ENCODE results near the gene PRICKLE2.

The PRICKLE2 gene

DNA sequence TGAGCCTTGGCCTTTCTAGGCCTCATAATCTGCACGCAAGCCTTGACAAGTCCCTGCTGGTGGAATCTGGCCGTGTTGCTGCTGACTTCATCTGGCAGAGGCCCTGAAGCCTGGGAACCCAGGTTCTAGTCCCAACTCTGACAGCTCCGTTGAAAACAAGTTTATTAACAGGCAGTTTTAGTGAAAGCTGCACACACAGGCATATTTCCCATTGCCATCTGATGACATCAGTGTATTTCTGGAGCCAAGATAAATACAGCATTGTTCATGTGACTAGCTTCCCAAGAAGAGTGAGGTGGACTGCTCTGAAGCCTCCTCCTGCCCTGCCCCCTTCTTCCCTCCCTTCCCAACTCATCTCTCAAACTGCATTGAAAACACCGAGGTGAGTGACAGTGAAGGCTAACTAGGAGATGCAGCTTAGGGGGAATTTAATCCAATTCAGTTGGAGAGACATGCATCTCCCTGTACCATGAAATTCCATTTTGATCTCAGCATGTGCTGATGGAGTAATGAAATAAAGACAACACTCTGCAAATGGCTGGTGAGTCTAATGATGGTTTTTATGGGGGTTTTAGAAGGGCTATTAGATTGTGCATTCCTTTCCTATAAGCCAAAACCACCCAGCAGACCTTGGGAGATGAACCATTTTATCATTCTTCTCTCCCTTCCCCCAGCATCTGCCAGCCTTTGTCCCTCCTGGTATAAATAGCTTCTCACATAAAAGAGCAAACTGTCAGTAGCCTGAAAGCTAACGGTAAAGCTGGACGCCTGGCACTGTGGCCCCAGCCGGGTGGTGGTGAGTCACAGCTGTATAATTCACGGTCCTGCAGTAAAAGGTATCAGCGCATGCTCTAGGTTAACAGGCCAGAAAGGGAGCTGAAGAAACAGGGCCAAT, 38.0 kb downstream of the PRICKLE2 start:
- DNase-seq, result peak; percentile 70

DNA sequence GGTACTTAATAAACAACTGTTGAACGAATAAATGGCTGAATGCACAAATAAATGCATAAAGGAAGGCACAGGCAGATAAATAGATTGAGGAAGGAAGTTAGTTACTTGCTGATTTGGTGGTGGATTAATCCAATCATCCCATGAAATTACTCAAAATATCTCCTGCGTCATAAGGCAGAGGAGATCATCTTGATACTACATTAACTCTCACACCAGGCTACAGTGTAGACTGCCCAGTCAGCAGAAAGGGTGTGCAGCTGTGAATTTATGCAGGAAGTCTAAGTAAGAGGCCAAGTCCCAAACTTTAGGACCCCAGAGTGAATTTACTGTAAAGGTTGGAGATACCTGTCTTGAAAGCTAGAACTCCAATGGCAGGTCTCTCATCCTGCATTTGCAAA, 38.6 kb downstream of the PRICKLE2 start:
- DNase-seq, result no peak

- DNase-seq, result no peak
Measured at GRCh38 chr3:64185436-64185835, 39.8 kb downstream of the PRICKLE2 start.

- no peak for DNase-seq
Measured at GRCh38 chr3:64184621-64185020, 40.6 kb downstream of the PRICKLE2 start.

- DNase-seq, result no peak
Measured at GRCh38 chr3:64179860-64180259, 45.4 kb downstream of the PRICKLE2 start.

- DNase-seq, result no peak
Measured at GRCh38 chr3:64179249-64179648, 46.0 kb downstream of the PRICKLE2 start.

DNA sequence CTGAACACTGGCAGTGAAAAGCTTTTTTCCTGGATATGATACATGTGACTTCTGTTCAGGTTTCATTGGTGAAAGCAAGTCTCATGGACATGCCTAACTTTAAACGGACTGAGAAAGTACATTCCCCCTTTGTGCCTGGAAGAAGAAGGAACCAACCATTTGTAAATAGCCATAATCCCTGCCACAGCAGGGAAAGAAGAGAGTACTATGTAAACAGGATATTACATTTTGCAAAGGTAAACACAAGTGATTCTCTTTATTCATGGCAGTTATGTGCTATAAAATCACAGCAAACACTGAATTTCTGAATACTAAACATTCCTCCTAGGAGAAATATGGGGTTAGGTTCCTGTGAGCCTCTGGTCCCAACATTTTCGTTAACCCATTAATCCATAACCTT, 46.8 kb downstream of the PRICKLE2 start:
- DNase-seq, result no peak

DNA sequence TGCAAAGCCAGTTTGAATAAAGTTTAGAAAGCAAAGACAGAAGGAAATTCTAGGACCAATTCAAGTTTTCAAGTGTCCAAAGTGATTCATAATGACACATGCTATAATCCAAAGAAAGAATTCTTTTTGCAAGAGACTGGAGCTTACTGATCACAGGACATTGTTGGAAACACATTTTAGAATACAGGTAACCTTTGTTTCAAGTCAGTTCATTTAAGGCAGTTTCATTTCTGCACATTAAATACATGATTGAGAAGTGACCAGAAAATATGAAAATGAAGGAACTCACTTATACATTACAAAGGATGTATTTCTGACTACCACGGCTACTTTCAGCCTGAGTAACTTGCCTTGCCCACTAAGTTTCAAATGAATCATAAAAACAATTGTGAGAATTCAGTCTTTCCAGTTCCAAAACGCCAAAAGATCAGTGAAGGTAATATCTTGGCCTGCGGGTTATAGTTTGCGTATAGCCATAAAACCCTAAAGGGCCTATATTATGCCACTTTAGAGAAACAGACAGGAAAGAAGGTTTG, 48.7 kb downstream of the PRICKLE2 start:
- DNase-seq, result no peak

GRCh38 chr3:64174328-64174727, 50.9 kb downstream of the PRICKLE2 start:
- DNase-seq, result no peak

GRCh38 chr3:64173563-64173962, 51.7 kb downstream of the PRICKLE2 start:
- DNase-seq, result no peak

DNA sequence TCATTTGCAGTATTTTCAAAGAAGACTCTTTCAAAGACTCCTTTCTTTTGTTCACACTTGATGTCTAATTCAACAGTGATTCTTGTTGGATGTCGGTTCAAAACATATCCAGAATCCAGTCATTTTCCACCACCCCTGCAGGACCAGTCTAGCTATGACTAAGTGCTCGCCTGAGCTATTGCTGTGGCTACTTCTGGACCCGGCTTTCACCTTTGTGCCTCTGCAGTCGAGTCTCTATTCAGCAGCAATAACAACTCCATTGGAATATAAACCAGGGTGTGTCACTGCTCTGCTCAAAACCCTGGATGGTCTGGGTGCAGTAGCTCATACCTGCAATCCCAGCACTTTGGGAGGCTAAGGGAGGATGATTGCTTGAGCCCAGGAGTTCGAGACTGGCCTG, 55.0 kb downstream of the PRICKLE2 start:
- no peak for DNase-seq

DNA sequence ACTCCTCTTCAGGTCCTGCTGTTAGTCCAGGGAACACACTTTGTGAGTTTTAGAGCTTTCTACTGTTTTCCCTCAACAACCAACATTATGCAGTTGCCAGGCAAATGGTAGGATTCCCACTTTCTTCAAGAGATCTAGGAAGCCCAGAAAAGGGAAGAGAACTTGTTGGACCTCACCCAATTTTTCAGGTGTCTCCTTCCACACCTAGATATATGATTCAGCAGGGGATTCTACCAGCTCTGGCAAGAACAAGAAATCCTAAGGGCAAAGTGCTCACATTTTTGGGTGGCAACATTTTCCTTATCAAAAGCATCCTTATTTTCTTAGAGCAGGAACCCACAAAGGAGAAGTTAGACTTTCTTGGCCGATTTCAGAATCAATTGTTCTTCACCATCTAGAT, 57.4 kb downstream of the PRICKLE2 start:
- no peak for DNase-seq

DNA sequence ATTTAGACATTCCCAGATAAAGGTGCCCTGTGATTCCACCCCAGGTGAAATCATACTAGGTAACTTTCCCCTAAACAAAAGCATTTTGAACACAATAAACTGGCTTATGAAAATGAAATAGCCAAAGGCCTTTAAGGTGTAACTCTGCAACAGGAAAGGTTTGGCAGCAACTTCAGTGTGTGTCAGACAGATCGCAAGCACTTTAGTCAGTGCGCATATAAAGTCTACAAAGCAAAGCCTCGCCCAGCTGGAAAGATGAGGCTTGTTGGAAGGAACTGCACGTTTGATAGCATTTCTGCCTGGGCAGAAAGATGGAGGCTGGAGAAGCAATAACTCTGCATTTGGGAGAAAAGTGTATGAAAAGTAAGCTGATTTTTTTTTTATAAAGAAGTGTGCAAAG, 57.9 kb downstream of the PRICKLE2 start:
- DNase-seq, result no peak

GRCh38 chr3:64166584-64167162, 58.6 kb downstream of the PRICKLE2 start:
- no peak for DNase-seq

DNA sequence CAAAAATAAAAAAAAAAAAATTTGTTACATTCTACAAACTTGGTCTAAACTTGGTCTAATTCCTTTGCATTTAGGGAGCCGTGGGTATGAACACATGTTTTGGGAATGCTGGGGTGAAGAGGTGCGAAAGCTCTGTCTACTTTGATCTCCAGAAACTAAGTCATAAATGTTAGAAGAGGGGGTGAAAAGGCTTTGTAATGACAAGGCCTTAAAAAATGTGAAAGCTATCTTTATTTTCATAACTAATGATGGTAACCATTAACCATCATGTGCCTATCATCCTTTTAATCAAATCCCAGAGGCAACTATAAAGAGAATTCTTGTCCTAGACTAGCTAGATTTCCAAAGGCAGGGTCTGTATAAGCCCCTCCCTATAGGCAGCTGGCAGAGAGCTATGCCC, 60.9 kb downstream of the PRICKLE2 start:
- no peak for DNase-seq

GRCh38 chr3:64163755-64164148, 61.5 kb downstream of the PRICKLE2 start:
- DNase-seq, result no peak

DNA sequence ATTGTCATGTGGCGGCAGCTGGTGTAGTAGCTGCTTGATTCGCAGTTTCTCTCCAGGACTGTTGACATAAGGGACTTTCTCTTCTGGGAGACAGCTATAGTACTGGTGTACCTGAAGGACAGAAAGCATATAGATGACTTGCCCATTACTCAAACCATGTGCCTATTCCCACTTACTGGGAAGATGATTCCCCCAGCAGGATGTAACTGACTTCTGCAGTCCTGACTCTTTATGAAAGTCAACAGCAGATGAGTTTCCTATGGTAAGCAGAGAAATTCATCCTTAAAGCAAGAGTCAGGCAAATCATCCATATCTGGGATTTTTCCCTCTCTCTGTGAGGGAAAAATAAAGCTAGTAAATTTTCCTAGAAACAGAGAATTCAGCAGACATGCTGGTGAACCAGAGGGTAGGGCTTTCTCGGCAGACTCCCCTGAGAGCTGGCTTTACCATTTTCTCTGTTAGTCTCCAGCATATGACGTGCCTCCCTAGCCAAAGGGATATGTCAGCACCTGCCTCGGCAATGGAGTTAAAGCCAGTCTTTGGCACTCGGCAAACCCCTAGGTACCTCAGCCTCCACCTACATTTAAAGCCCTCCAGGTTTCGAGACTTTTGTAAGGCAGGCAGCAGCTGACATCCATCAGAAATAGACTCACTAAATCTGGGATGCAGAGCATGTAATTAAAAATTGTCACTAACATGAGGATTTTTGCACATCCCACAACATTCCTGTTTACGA, 62.1 kb downstream of the PRICKLE2 start:
- no peak for DNase-seq

- no peak for DNase-seq
Measured at GRCh38 chr3:64161481-64161952, 63.7 kb downstream of the PRICKLE2 start.

DNA sequence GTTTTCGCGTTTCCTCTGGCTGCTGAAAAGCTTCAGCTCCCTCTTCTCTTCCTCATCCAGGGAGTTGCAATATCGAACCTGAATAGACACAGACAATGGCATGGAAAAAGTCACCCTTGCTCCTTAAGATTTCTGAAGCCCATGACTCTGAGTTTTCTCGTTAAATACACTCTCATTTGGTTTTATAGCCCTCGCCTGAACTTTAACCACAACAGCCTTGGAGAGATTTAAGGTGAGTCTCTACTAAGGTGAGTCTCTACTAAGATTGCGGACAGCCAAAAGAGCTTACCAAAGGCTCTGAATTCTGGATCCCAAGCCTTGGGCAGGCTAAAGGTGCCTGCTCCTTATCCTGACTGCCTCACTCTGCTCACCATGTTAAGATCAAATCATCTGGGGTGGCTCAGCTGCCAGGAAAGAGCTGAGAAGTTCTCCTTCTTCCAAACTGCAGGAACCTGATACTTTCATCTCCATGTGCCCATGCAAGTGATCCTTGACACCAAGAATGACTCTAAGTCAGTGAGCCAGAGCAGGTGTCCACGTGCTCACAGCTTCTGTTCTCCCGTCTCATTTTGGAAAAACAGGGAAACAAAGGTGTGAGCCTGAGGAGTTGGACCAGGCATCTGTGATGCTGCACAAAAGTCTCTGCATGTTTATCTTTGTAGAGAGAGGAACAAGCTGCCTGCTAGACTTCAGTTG, 65.1 kb downstream of the PRICKLE2 start:
- DNase-seq, result no peak

DNA sequence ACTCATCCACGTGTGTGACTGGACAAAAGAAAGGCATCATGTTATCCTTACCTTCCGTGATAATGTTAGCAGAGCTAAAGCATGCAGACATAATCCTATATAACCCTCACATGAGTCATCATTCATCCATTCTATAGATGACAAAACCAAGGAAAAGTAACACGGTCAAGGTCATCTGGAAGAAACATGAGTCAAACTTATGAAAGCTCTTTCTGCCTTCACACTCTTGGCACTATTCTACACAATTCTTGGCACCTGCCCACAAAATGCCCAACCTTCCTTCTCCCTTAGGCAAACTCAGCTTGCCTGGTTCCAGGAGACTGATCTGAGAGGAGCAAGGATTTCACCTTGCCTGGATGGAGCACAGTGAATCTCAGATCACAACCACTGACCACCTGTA, 66.9 kb downstream of the PRICKLE2 start:
- no peak for DNase-seq

DNA sequence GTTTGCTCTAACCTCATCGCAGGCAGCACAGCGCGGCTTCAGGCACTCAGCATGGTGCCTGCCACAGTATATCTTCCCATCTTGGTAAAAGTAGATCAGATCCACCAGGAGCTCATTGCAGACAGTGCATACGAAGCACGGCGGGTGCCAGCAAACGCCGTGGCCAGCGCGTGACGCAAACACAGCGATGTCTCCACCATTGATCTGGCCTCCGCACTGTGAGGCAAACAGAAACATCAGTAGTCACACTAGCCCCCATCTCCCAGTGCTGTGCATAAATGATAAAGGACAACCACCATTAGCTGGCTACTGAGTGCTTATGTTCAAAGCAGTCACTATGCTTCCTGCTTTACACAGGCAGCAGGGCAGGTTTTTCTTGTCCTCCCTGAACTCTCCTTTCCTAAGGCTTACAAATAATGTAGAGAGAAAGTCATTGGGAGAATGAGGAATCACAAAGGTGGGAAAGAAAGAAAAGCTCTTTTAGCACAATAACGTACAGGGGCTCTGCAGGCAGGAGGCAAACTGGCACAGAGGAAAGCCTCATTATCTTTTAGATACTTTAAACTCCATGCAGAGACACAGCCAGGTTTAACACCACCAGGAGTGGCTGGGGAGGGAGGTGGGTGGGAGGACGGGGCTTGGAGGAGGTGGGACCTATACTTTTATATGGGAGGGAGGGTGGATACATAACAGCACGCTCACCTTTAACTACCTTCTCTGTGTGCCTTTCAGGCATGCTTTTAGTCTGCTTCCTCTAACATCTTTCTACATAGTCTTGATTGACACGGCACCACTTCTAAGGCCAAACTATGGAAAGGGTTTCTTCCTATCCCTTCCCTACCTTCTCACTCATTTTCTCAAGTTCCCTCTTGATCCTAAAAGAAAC, 67.9 kb downstream of the PRICKLE2 start:
- no peak for DNase-seq

- DNase-seq, result no peak
Measured at GRCh38 chr3:64155328-64155727, 69.9 kb downstream of the PRICKLE2 start.

Measured in NCI-H1105 treated with DMSO at 0.1 percent for 48 hours (cell line).